ENCODE results near the gene CCDC9B.

DNA sequence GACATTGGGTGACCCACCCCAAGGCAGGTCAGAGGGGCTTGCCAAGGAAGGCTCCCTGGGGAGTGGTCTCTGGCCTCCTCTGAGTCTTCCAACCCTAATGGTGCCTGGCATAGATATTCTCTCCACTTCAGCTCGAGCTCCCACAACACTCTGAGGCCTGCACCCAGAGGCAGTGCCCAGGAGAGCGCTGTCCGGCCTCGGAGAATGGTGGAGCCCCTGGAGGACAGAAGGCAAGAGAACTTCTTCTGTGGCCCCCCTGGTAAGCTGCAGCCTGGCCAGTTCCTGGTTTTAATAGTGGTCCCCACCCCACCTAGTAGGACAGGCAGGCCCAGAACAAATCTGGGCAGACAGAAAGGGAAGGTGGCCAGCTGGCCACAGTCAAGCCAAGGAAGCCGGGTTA is 24.3 kb upstream of the CCDC9B start:
- TF ChIP-seq CTCF (IDR thresholded peaks at IDR 0.05) (no peak), POLR2A (IDR thresholded peaks at IDR 0.05) (no peak), EP300 (IDR thresholded peaks at IDR 0.05) (no peak)
